Sigmoid colon (tissue), 7 donors: ENCODE results near the gene QARS1. TPM values are rescaled to one million over a fixed set of nuclear protein-coding genes. Genes with fewer than 3 reads are reported as not detected.

Source experiments
- DNase-seq: peaks from one replicate; pipeline ENCODE4 v3.0.0-alpha.2; 2019
- H3K27ac ChIP-seq, 4 donors: fragments of 200-600 bp; sonication (generic); one replicate each; pipeline ENCODE4 v1.5.1; 2016 to 2019; ENCODE audit warnings: mild to moderate bottlenecking in 1 of 4
- H3K27me3 ChIP-seq, 3 donors: fragments of 200-600 bp; sonication (generic); one replicate each; pipeline ENCODE4 v1.5.1; 2019; ENCODE audit warnings: mild to moderate bottlenecking in 1 of 3
- H3K36me3 ChIP-seq, 4 donors: fragments of 200-600 bp; sonication (generic); one replicate each; pipeline ENCODE4 v1.5.1; 2016 to 2019
- H3K4me1 ChIP-seq, 4 donors: fragments of 200-600 bp; sonication (generic); one replicate each; pipeline ENCODE4 v1.5.1; 2017 to 2019
- H3K4me3 ChIP-seq, 4 donors: fragments of 200-600 bp; sonication (generic); one replicate each; pipeline ENCODE4 v1.5.1; 2017 to 2019; ENCODE audit warnings: mild to moderate bottlenecking in 2 of 4, moderate library complexity in 1 of 4
- H3K9me3 ChIP-seq, 4 donors: fragments of 200-600 bp in 3 of 4; sonication (generic) in 3 of 4; one replicate each; pipeline versions ENCODE4 v1.5.1 to v1.6.1; 2013 to 2019
- EP300 ChIP-seq, 4 donors: sonication (generic); formaldehyde crosslinking; IDR thresholded peaks; one replicate each; pipeline ENCODE4 v1.6.1; 2017; ENCODE audit warnings: antibody characterized with exemption in 4 of 4
- POLR2A ChIP-seq, 2 donors: fragments of 450-650 bp; IDR thresholded peaks; one replicate each; pipeline ENCODE4 v1.6.1; 2016; ENCODE audit warnings: antibody characterized with exemption in 2 of 2, mild to moderate bottlenecking in 2 of 2, moderate library complexity in 2 of 2
- POLR2AphosphoS5 ChIP-seq, 4 donors: sonication (generic); formaldehyde crosslinking; IDR thresholded peaks; one replicate each; pipeline ENCODE4 v1.6.1; 2017; ENCODE audit warnings: antibody characterized with exemption in 4 of 4
- WGBS, 2 donors: extraction: QIAGEN DNeasy Blood & Tissue Kit; methylation state at CpG; one replicate each; pipeline ENCODE4 v1.1.7; 2013; 5-methylcytosine and 5-hydroxymethylcytosine counted together
- intact Hi-C: fragments of 100-400 bp; cut with DNase I; formaldehyde crosslinking; loops from one replicate; pipeline ENCODE4 v1.15.1; 2023
- polyA plus RNA-seq, 3 donors: library from polyadenylated mRNA; stranded (reverse); fragments of 200-250 nt; gene quantifications; one replicate each; pipeline ENCODE4 v1.2.3, GENCODE V29; 2013
- total RNA-seq, 4 donors: library from RNA; depleted of rRNA; stranded (reverse); fragments of >200 nt; gene quantifications; one replicate each; pipeline ENCODE4 v1.1.0, GENCODE V29; 2016
- TF ChIP-seq, protein P1 (sequence below), 4 experiments: fragments of 450-650 bp in 3 of 4; fragments of 200-600 bp in 1 of 4; IDR thresholded peaks; one replicate each; pipeline ENCODE4 v1.5.1; 2016 to 2019; ENCODE audit warnings: antibody characterized with exemption in 4 of 4, mild to moderate bottlenecking in 3 of 4, moderate library complexity in 2 of 4
- donor health status: healthy with polysubstance abuse.
- donor health status: Bipolar disorder and iron deficiency.
- donor health status: healthy.

QARS1 gene
- total and polyA plus RNA-seq, 7 donors: 158 to 363 (median 243) TPM

DNA sequence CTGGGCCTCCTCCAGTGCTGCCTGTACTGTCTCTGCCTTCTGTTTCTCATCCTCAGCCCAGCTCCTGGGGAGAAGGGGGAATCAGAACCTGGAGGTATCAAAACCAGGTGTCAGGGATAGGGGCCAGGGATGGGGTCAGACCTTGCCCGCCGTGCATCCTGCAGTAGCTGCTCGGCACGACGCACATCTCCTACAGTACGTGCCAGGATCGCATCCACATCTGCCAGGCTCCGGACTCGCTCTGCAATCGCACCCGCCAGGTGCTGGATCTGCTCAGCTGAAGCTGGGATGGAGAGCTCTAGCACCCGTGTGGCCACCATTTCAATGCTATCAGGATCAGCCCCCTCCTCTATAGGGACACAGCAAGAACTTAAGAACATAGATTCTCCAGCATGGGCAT, 17.5 kb upstream of the QARS1 start:
- TF ChIP-seq, protein P1, sequence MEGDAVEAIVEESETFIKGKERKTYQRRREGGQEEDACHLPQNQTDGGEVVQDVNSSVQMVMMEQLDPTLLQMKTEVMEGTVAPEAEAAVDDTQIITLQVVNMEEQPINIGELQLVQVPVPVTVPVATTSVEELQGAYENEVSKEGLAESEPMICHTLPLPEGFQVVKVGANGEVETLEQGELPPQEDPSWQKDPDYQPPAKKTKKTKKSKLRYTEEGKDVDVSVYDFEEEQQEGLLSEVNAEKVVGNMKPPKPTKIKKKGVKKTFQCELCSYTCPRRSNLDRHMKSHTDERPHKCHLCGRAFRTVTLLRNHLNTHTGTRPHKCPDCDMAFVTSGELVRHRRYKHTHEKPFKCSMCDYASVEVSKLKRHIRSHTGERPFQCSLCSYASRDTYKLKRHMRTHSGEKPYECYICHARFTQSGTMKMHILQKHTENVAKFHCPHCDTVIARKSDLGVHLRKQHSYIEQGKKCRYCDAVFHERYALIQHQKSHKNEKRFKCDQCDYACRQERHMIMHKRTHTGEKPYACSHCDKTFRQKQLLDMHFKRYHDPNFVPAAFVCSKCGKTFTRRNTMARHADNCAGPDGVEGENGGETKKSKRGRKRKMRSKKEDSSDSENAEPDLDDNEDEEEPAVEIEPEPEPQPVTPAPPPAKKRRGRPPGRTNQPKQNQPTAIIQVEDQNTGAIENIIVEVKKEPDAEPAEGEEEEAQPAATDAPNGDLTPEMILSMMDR (IDR thresholded peaks at IDR 0.05): no peak
- TF ChIP-seq EP300 (IDR thresholded peaks at IDR 0.05) (no peak), POLR2A (IDR thresholded peaks at IDR 0.05) (no peak), POLR2AphosphoS5 (IDR thresholded peaks at IDR 0.05) (no peak)
- no peaks in the 10 kb centered on the region for H3K9me3 ChIP-seq
- no peak overlapping the region for H3K4me3 ChIP-seq
- H3K27me3 ChIP-seq: no peaks in the 10 kb centered on the region
- intact Hi-C loops: no loop called here
- no peak for DNase-seq
- H3K4me1 ChIP-seq: peaks cover 0 to 30% (median 23%) of the 10 kb centered on the region in 4 donors
- peaks cover 61 to 80% (median 71%) of the 10 kb centered on the region in 4 donors for H3K36me3 ChIP-seq
- peak overlapping the region in 3 of 4 donors; percentile 93 to 98 (median 96) for H3K27ac ChIP-seq
- WGBS, 2 donors: 97% methylated on average over 12 of the region's 12 CpGs

DNA sequence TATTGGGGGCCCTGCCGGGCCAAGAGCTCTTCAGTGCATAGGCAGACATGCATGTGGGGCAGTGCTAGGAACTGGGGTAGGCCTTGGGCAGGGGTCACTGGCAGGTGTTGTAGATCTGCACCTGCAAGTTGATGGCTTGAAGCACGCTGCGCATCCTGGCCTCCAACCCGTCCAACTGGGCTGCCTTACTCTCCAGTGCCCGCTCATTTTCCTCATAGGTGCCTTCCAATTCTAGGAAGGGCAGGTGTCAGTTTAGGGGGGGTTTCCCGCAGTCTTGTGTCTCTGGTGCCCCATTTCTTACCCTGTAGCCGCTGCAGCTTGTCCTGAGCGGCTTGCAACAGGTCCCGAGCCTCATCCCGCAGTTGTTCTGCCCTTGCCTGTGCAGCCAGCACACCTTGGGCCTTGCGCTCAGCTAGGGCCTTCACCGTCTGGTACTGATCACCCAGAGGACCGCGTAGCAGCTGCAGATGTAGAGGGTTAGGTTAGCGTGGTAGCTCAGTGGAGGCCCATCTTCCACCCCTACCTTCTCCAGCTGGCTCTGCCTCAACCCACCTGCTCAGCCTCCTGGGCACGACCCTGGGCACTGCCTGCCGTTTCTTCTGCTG, 16.7 kb upstream of the QARS1 start:
- no peak for DNase-seq
- WGBS, 2 donors: 79 to 85% methylated on average over 17 of the region's 17 CpGs
- H3K4me1 ChIP-seq: peaks cover 0 to 30% (median 23%) of the 10 kb centered on the region in 4 donors
- H3K4me3 ChIP-seq: peak overlapping the region; percentile 90 to 96 (median 94)
- H3K27ac ChIP-seq: peak overlapping the region; percentile 93 to 98 (median 94)
- H3K36me3 ChIP-seq: peaks cover 68 to 80% (median 73%) of the 10 kb centered on the region in 4 donors
- intact Hi-C loops: loop anchor here (2.0 kb wide), 1 partner anchor 28 kb away; no protein-coding TSS in a partner anchor
- H3K9me3 ChIP-seq: no peaks in the 10 kb centered on the region
- no peaks in the 10 kb centered on the region for H3K27me3 ChIP-seq
- TF ChIP-seq POLR2A (IDR thresholded peaks at IDR 0.05): no peak
- TF ChIP-seq POLR2AphosphoS5 (IDR thresholded peaks at IDR 0.05): no peak
- no peak for TF ChIP-seq EP300 (IDR thresholded peaks at IDR 0.05)

DNA sequence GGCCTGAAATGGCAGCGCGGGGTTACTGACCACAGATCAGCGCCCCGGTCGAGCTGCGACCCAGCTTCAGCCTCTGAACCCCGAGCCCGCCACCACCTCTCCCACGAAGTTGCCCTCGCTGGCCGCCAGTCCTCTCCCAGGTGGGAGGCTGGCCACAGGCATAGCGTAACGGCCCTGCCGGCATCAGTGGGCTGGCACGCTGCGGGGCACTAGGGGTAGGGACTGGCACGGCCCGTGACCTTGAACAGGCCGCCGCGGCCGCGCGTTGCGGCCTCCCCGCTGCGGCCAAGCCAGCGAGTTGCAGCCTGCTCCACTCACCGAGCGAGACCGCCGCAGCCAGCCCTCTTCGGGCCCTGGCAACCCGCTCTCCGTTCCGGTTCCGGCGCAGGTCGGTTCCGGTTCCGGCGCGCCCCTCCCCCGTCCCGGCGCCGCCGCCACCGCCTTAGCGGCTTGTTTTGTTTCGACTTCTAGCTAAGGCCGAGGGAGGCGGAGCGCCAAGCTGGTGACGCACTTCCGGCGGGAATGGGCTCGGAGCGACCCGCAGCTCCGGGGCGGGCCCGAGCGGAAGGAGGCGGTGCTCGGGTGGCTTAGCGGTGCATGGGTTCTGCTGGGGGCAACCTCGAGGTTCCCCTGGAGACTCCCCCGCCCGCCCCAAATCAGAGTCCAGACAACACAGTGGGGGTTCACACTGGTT, 16.0 kb upstream of the QARS1 start, which contains the start of gene USP19:
Gene USP19, minus strand, starts transcription at position 386 of the 694 bp plus-strand sequence. CDS start 1,678 bp downstream, outside the sequence.
- DNase-seq: peak; percentile 98
- Histone ChIP-seq H3K4me3 (peak within 1 kb of the TSS; percentile 90 to 96 (median 94)), H3K27me3 (no peaks in the 10 kb centered on the region), H3K27ac (peak within 1 kb of the TSS; percentile 93 to 98 (median 94)), H3K9me3 (no peaks in the 10 kb centered on the region), H3K36me3 (peaks cover 68 to 80% (median 73%) of the 10 kb centered on the region in 4 donors), H3K4me1 (peaks cover 0 to 30% (median 23%) of the 10 kb centered on the region in 4 donors)
- TF ChIP-seq POLR2A (IDR thresholded peaks at IDR 0.05): peak; percentile 79 to 86
- TF ChIP-seq POLR2AphosphoS5 (IDR thresholded peaks at IDR 0.05): peak; percentile 84 to 98 (median 95)
- TF ChIP-seq EP300 (IDR thresholded peaks at IDR 0.05): peak in 1 of 4 donors; percentile 78
- TF ChIP-seq, protein P1 (IDR thresholded peaks at IDR 0.05): no peak
- WGBS, 2 donors: 1% methylated on average over 70 of the region's 70 CpGs
- intact Hi-C loops: loop anchor here (2.0 kb wide), 1 partner anchor 28 kb away; no protein-coding TSS in a partner anchor

DNA sequence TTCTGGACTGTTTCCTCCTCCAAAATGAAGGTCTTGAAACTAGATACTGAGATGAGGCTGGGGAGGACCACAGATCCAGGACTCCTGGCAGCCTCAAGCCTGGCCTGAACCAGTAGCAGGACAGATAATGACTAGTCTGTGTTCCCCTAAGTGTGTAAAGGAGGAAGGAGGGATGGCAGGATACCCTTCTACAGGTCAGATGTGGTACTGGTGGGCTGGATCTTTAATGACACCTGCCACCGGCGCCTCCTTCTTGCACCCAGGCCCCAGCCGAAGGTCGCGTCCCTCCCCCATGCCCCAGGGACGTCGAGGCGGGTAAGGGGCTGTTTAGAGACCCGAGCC, 15.5 kb upstream of the QARS1 start:
- intact Hi-C loops: loop anchor here (2.0 kb wide), 1 partner anchor 27 kb away; no protein-coding TSS in a partner anchor
- Histone ChIP-seq H3K27me3 (no peaks in the 10 kb centered on the region), H3K27ac (peak overlapping the region; percentile 93 to 98 (median 94)), H3K4me3 (peak overlapping the region; percentile 90 to 96 (median 94)), H3K4me1 (peaks cover 0 to 30% (median 23%) of the 10 kb centered on the region in 4 donors), H3K36me3 (peaks cover 68 to 80% (median 73%) of the 10 kb centered on the region in 4 donors), H3K9me3 (no peaks in the 10 kb centered on the region)
- WGBS, 2 donors: 0% methylated on average over 9 of the region's 9 CpGs
- DNase-seq: no peak
- TF ChIP-seq, protein P1 (IDR thresholded peaks at IDR 0.05): peak in 1 of 4 experiments; percentile 5
- TF ChIP-seq POLR2AphosphoS5 (IDR thresholded peaks at IDR 0.05): no peak

DNA sequence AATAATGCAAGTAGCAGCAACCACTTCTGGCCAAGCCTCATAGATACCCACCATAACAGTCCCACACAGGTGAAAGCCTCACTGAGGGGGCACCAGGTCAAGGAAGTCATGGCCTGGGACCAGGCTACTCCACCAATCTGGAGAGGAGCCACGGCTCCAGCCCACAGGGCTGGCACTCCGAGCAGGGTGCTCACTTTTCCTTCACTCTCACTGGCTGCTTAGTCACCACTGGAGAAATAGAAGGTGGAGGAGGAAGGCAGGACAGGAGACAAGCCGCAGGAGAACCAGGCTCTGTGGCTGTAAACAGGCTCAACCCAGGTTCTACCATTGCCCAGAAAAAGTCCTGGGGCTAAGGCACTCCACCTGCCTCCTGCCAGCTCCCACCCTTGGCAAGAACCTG, 14.9 kb upstream of the QARS1 start:
- Histone ChIP-seq H3K4me1 (peaks cover 0 to 30% (median 23%) of the 10 kb centered on the region in 4 donors), H3K27ac (peak overlapping the region; percentile 93 to 98 (median 94)), H3K27me3 (no peaks in the 10 kb centered on the region), H3K9me3 (no peaks in the 10 kb centered on the region), H3K36me3 (peaks cover 68 to 80% (median 73%) of the 10 kb centered on the region in 4 donors), H3K4me3 (peak overlapping the region in 3 of 4 donors; percentile 90 to 96 (median 94))
- DNase-seq: no peak
- intact Hi-C loops: no loop called here
- 43 to 86% methylated on average over 3 of the region's 3 CpGs for WGBS, 2 donors
- no peak for TF ChIP-seq POLR2A (IDR thresholded peaks at IDR 0.05)
- TF ChIP-seq, protein P1 (IDR thresholded peaks at IDR 0.05): no peak
- TF ChIP-seq EP300 (IDR thresholded peaks at IDR 0.05): no peak
- no peak for TF ChIP-seq POLR2AphosphoS5 (IDR thresholded peaks at IDR 0.05)
